ENCODE results near the gene ETS1.
"Not testable (repeated sequence)": the region's sequence is repeated elsewhere in the genome, so short reads cannot be mapped to it uniquely, and the experiment has no call there.

- not testable (repeated sequence) for TF ChIP-seq CTCF (conservative IDR thresholded peaks at IDR 0.05; ENCODE audit: low read length); EZH2phosphoT487 (IDR thresholded peaks at IDR 0.05; ENCODE audit: borderline replicate concordance, low read depth, low read length)
Observed at GRCh38 chr11:128445921-128446320, 141.4 kb downstream of the ETS1 start.
